DND-41 (cell line): ENCODE results near the gene BOLA3.

ENCODE experiments used
- ATAC-seq: fragments of 200-7000 bp; cut with Tn5 transposase; 3 replicates; pipeline ENCODE4 v1.9.1; 2021; ENCODE audit warnings: low read depth; ENCODE audit not compliant: insufficient read depth
- DNase-seq: peaks from one replicate; pipeline ENCODE4 v3.0.0-alpha.2; 2020
- H2AFZ ChIP-seq: 2 replicates; pipeline ENCODE4 v1.6.0; 2012; ENCODE audit warnings: low read depth, low read length
- H3K27ac ChIP-seq: 2 replicates; pipeline ENCODE4 v1.5.1; 2012; ENCODE audit warnings: low read length, inconsistent platforms
- H3K27me3 ChIP-seq: fragments of 200-600 bp; sonication (generic); 2 replicates; pipeline ENCODE4 v1.6.0; 2012; ENCODE audit warnings: low read length, mild to moderate bottlenecking, inconsistent platforms; ENCODE audit not compliant: insufficient read depth, poor library complexity
- H3K36me3 ChIP-seq: 2 replicates; pipeline ENCODE4 v1.5.1; 2012; ENCODE audit warnings: low read length, inconsistent platforms; ENCODE audit not compliant: insufficient read depth
- H3K4me1 ChIP-seq: 2 replicates; pipeline ENCODE4 v1.5.1; 2012; ENCODE audit warnings: mild to moderate bottlenecking, low read length; ENCODE audit not compliant: insufficient read depth
- H3K4me2 ChIP-seq: 2 replicates; pipeline ENCODE4 v1.6.0; 2012; ENCODE audit warnings: mild to moderate bottlenecking, moderate library complexity, low read length, inconsistent platforms; ENCODE audit not compliant: insufficient read depth
- H3K4me3 ChIP-seq, 2 experiments: fragments of 200-600 bp in 1 of 2; shearing (Covaris generic) in 1 of 2; 2 replicates each; pipeline ENCODE4 v1.5.1; 2012 to 2016; ENCODE audit warnings: inconsistent platforms in 2 of 2, low read length in 2 of 2, mild to moderate bottlenecking in 2 of 2, low read depth in 1 of 2, moderate library complexity in 1 of 2
- H3K79me2 ChIP-seq: 2 replicates; pipeline ENCODE4 v1.6.0; 2012; ENCODE audit warnings: low read length, inconsistent platforms; ENCODE audit not compliant: insufficient read depth
- H3K9ac ChIP-seq: 2 replicates; pipeline ENCODE4 v1.6.0; 2012; ENCODE audit warnings: low read depth, mild to moderate bottlenecking, inconsistent platforms, low read length, moderate library complexity
- H3K9me3 ChIP-seq: 2 replicates; pipeline ENCODE4 v1.5.1; 2012; ENCODE audit warnings: low read length, moderate library complexity, mild to moderate bottlenecking, inconsistent platforms; ENCODE audit not compliant: insufficient read depth, severe bottlenecking
- H4K20me1 ChIP-seq: 2 replicates; pipeline ENCODE4 v1.6.0; 2012; ENCODE audit warnings: low read length; ENCODE audit not compliant: insufficient read depth
- CTCF ChIP-seq: IDR thresholded peaks from 2 replicates; pipeline ENCODE4 v1.5.1; 2012; ENCODE audit warnings: borderline replicate concordance, low read length, moderate library complexity, mild to moderate bottlenecking; ENCODE audit not compliant: poor library complexity, severe bottlenecking; ENCODE audit errors: extremely low read depth
- EZH2 ChIP-seq: IDR thresholded peaks from 3 replicates; pipeline ENCODE4 v1.6.1; 2012; ENCODE audit warnings: borderline replicate concordance, low read depth, mild to moderate bottlenecking, moderate library complexity, low read length, inconsistent platforms; ENCODE audit not compliant: severe bottlenecking

The BOLA3 gene

GRCh38 chr2:74110537-74110936, 37.2 kb downstream of the BOLA3 start:
- H3K4me3 ChIP-seq: no peak overlapping the region
- H2AFZ ChIP-seq: no peak overlapping the region
- H3K27ac ChIP-seq: no peak overlapping the region
- H4K20me1 ChIP-seq: no peaks in the 10 kb centered on the region
- no peaks in the 10 kb centered on the region for H3K9me3 ChIP-seq
- H3K27me3 ChIP-seq: no peaks in the 10 kb centered on the region
- no peak overlapping the region for H3K9ac ChIP-seq
- ATAC-seq (no peak), DNase-seq (no peak)
- H3K4me1 ChIP-seq: no peaks in the 10 kb centered on the region
- H3K4me2 ChIP-seq: no peak overlapping the region
- no peaks in the 10 kb centered on the region for H3K79me2 ChIP-seq
- H3K36me3 ChIP-seq: no peaks in the 10 kb centered on the region
- TF ChIP-seq EZH2 (no peak), CTCF (no peak)

- Histone ChIP-seq H3K9me3 (no peaks in the 10 kb centered on the region), H3K27ac (no peak overlapping the region), H3K27me3 (no peaks in the 10 kb centered on the region), H4K20me1 (no peaks in the 10 kb centered on the region), H3K36me3 (0 out of 2 replicates have a peak, but pooled peaks cover 2% of the 10 kb centered on the region), H2AFZ (no peak overlapping the region), H3K4me3 (no peak overlapping the region), H3K79me2 (no peaks in the 10 kb centered on the region), H3K4me1 (no peaks in the 10 kb centered on the region), H3K9ac (no peak overlapping the region), H3K4me2 (no peak overlapping the region)
- no peak for ATAC-seq
- no peak for TF ChIP-seq CTCF
- TF ChIP-seq EZH2: no peak
- DNase-seq: no peak
Observed at GRCh38 chr2:74109551-74109950, 38.2 kb downstream of the BOLA3 start.

- H3K4me1 ChIP-seq: no peaks in the 10 kb centered on the region
- H3K79me2 ChIP-seq: no peaks in the 10 kb centered on the region
- H2AFZ ChIP-seq: no peak overlapping the region
- H3K36me3 ChIP-seq: peaks cover 20% of the 10 kb centered on the region
- H4K20me1 ChIP-seq: no peaks in the 10 kb centered on the region
- no peak overlapping the region for H3K9ac ChIP-seq
- no peak for ATAC-seq
- no peaks in the 10 kb centered on the region for H3K9me3 ChIP-seq
- H3K4me3 ChIP-seq: no peak overlapping the region
- H3K27me3 ChIP-seq: no peaks in the 10 kb centered on the region
- no peak for DNase-seq
- no peak overlapping the region for H3K4me2 ChIP-seq
- TF ChIP-seq CTCF (no peak), EZH2 (no peak)
- no peak overlapping the region for H3K27ac ChIP-seq
Observed at GRCh38 chr2:74107071-74107470, 40.6 kb downstream of the BOLA3 start.

- Histone ChIP-seq H3K4me2 (no peak overlapping the region), H3K4me3 (no peak overlapping the region), H3K27me3 (no peaks in the 10 kb centered on the region), H3K9ac (no peak overlapping the region), H3K79me2 (no peaks in the 10 kb centered on the region), H3K4me1 (no peaks in the 10 kb centered on the region), H3K36me3 (peaks cover 36% of the 10 kb centered on the region), H2AFZ (no peak overlapping the region), H3K9me3 (no peaks in the 10 kb centered on the region), H3K27ac (no peak overlapping the region), H4K20me1 (no peaks in the 10 kb centered on the region)
- no peak for DNase-seq
- ATAC-seq: no peak
- no peak for TF ChIP-seq EZH2
- TF ChIP-seq CTCF: no peak
Observed at GRCh38 chr2:74105413-74105812, 42.3 kb downstream of the BOLA3 start.
